HG02973 (cell line): ENCODE data around the gene QRICH2.
"Not testable (repeated sequence)": the region's sequence is repeated elsewhere in the genome, so short reads cannot be mapped to it uniquely, and the experiment has no call there.

Experiments
- ATAC-seq: cut with Tn5 transposase; IDR thresholded peaks from one replicate; pipeline ENCODE4 v1.9.1; 2021; ENCODE audit warnings: moderate library complexity; ENCODE audit not compliant: unreplicated experiment

Gene QRICH2, protein sequence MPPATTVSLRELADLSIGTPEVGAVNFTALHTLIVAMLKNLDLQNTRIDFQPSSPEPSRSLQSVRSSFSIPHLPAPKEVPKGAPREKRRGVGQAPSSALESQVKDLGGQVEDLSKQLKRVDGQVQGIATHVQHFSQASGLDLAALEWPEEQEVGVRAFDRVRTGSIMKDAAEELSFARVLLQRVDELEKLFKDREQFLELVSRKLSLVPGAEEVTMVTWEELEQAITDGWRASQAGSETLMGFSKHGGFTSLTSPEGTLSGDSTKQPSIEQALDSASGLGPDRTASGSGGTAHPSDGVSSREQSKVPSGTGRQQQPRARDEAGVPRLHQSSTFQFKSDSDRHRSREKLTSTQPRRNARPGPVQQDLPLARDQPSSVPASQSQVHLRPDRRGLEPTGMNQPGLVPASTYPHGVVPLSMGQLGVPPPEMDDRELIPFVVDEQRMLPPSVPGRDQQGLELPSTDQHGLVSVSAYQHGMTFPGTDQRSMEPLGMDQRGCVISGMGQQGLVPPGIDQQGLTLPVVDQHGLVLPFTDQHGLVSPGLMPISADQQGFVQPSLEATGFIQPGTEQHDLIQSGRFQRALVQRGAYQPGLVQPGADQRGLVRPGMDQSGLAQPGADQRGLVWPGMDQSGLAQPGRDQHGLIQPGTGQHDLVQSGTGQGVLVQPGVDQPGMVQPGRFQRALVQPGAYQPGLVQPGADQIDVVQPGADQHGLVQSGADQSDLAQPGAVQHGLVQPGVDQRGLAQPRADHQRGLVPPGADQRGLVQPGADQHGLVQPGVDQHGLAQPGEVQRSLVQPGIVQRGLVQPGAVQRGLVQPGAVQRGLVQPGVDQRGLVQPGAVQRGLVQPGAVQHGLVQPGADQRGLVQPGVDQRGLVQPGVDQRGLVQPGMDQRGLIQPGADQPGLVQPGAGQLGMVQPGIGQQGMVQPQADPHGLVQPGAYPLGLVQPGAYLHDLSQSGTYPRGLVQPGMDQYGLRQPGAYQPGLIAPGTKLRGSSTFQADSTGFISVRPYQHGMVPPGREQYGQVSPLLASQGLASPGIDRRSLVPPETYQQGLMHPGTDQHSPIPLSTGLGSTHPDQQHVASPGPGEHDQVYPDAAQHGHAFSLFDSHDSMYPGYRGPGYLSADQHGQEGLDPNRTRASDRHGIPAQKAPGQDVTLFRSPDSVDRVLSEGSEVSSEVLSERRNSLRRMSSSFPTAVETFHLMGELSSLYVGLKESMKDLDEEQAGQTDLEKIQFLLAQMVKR (N-terminal part only)

GRCh38 chr17:76307966-76308338, at the start of gene QRICH2:
Gene QRICH2, minus strand, starts transcription at chr17:76308276. Its CDS starts 278 bp downstream, at chr17:76307998.
- no peak for ATAC-seq

GRCh38 chr17:76357597-76358158, 49.6 kb upstream of the QRICH2 start:
- no peak for ATAC-seq

DNA sequence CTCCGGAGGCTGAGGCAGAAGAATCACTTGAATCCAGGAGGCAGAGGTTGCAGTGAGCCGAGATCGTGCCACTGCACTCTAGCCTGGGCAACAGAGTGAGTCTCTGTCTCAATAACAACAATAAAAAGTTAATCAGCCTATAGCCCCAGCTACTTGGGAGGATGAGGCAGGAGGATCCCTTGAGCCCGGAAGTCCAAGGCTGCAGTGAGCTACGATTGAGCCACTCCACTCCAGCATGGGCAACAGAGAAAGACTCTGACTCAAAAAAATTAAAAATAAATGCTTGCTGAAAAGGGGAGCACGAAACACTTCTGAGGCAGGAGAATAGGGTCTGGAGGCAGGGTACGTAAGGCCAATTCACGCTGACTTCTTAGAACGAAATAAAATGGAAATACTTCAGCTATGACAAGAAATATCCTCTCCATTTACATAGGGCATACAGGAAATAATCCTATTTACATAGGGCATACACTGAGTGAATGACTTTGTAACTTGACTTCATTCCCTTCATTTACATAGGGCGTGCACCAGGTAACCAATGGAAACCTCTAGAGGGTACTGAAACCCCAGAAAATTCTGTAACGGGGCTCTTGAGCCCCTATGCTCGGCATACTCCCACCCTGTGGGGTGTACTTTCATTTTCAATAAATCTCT, 48.9 kb upstream of the QRICH2 start:
- ATAC-seq, result no peak

GRCh38 chr17:76354747-76355310, 46.8 kb upstream of the QRICH2 start:
- no peak for ATAC-seq

DNA sequence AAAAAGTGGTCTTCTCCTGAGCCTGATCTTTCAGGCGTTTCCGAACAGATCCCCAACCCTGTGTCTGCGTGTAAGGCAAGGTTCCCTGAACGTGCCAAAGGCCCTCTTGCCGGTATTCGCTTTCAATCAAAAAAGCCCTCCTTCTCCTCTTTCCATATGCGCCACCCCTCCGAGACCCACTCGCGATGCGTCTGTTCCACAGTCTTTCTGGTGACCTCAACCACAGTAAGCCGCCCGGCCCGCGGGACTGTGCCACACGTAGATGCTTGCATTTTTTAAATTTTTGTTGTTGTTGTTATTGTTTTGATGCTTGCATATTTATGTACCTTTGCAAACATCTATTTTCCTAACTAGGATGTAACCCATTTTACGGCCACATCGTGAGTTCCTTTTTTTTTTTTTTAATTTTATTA, 46.2 kb upstream of the QRICH2 start:
- no peak for ATAC-seq

- peak; percentile 84 for ATAC-seq
These were observed 45.7 kb upstream of the QRICH2 start, which contains the start of gene PRPSAP1 for GRCh38 chr17:76353599-76354316. Gene PRPSAP1, minus strand, starts transcription at chr17:76353916. Its CDS starts 213 bp downstream, at chr17:76353703.

DNA sequence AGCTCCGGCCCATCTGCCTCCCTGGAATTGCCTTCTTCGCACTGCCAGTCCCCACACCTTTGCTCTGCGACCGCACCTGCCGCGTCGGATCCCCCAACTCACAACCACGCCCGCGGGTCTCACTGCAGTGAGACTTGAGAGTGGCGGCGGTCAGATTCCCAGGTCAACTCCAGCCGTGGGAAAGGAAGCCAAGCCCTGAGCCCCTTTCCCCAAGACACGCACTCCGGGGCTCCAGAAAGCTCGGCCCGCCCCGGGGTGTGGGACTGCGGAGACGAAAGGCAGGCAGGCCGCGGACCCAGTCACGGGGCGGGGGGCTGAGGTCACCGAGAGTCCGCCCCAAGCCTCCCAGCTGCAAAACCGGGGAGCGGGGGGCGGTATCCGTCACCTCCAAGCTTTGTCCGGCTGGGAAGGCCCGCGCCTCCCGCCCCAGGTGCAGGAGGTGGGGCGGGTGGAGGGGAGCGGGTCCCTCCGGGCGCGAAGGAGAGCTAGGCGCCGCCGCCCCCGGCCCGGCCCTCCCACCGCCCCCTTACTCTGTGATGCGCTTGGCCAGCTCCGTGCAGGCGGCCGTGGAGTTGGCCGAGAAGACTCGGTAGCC, 45.0 kb upstream of the QRICH2 start:
- ATAC-seq, result peak; percentile 16

GRCh38 chr17:76351526-76352071, 43.5 kb upstream of the QRICH2 start:
- ATAC-seq, result no peak

GRCh38 chr17:76350463-76350862, 42.4 kb upstream of the QRICH2 start:
- ATAC-seq, result no peak

GRCh38 chr17:76346936-76347335, 38.9 kb upstream of the QRICH2 start:
- ATAC-seq, result not testable (repeated sequence)

DNA sequence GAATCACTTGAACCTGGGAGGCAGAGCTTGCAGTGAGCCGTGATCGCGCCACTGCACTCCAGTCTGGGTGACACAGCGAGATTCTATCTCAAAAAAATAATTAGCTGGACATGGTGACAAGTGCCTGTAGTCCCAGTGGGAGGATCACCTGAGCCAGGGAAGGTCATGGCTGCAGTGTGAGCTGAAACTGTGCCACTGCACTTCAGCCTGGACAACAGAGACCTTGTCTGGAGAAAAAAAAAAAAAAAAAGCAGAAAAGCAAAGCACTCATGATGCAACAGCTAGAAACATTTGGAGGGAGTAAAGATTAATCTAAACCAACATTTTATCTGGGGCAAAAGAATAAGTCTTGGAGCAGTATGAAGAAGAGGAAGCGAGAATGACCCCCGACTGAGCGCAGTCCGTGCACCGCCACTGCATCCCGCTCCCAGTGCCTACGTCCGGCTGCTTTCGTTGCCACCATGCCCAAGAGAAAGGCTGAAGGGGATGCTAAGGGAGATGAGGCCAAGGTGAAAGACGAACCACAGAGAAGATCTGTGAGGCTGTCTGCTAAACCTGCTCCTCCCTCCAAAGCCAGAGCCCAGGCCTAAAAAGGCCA, 37.4 kb upstream of the QRICH2 start:
- no peak for ATAC-seq

GRCh38 chr17:76343106-76343505, 35.0 kb upstream of the QRICH2 start:
- ATAC-seq, result no peak

DNA sequence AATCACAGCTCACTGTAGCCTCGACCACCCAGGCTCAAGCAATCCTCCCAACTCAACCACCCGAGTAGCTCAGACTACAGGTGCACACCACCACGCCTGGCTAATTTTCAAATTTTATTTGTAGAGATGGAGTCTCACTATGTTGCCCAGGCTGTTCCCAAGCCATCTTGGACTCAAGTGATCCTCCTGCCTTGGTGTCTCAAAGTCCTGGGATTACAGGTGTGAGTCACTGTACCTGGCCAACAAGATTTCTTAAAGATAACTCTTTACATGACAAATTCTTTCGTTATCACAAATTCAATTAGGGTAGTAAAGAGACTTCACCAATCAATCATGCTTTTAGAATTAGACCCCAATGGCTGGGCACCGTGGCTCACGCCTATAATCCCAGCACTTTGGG, 33.2 kb upstream of the QRICH2 start:
- ATAC-seq, result no peak

DNA sequence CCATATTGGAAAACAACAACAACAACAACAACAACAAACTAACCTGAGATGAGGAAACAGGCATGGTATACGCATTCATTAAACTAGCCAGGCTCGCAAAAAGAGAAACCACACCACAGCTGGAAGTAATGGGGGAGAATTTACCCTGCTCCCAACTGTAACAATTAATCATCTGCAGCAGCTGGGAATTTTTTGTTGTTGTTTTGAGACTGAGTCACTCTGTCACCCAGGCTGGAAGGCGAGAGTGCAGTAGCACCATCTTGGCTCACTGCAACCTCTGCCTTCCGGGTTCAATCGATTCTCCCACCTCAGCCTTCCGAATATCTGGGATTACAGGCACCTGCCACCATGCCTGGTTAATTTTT, 29.3 kb upstream of the QRICH2 start:
- no peak for ATAC-seq

DNA sequence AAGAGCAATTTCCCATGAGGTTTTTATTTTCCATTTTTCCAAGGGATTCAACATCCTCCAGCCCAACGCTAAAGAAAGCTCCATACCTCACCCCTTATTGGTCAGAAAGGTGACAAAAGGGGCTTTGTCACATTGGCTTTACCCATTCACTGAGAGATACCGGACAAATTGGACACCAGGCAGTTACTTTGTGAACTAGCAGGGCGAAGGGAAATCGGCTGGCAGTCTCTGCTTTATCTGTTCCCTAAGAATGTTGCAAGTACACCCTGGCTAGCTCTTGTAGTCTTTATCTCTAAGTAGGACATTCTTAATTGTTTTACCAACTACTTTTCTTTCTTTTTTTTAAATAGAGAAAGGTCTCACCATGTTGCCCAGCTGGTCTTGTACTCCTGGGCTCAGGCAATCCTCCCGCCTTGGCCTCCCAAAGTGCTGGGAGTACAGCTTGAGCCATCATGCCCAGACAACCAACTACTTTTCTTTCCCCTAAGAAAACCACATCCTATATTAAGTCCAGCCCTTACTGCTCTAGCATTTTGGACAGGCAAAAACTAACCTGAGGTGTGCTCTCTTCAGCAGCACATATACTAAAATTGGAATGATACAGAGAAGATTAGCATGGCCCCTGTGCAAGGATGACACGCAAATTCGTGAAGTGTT, 28.8 kb upstream of the QRICH2 start:
- no peak for ATAC-seq

- ATAC-seq, result no peak
These were observed 27.8 kb upstream of the QRICH2 start for GRCh38 chr17:76335716-76336381.
